NT2/D1 (cell line): ENCODE results near the gene NDUFV2.

Experiments used
- YY1 ChIP-seq: IDR thresholded peaks from 2 replicates; pipeline ENCODE4 v1.6.1; 2011; ENCODE audit not compliant: insufficient read length, insufficient read depth
- ZNF274 ChIP-seq: IDR thresholded peaks from 2 replicates; pipeline ENCODE4 v1.6.1; 2011; ENCODE audit warnings: mild to moderate bottlenecking, low read depth, low read length

DNA sequence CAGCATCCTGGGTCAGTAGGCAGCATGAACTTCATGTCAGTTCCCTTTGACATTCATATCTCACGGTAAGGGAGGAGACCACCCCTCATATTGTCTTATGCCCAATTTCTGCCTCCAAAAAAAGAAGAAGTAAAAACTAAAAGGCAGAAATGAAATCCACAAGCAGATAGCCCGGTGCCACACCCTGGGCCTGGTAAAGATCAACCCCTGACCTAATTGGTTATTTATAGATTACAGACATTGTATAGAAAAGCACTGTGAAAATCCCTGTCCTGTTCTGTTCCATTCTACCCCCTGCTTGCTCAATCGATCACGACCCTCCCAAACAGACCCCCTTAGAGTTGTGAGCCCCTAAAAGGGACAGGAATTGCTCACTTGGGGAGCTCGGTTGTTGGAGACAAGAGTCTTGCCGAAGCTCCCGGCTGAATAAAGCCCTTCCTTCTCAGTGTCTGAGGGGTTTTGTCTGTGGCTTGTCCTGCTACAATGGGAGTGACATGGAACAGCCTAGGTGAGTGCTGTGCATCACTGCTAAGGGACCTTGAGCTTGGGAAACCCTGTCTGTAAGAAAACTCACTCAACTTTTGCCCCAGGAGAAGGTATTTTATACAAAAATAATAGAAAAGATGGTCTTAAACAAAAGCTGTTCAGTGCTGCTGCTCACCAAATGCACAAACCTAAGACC is 11.1 kb downstream of the NDUFV2 start:
- TF ChIP-seq YY1 = no peak
- no peak for TF ChIP-seq ZNF274
